HepG2 (cell line): Measurements from ENCODE around the gene PLXNA4. TPM values are rescaled to one million over a fixed set of nuclear protein-coding genes. Genes with fewer than 3 reads are reported as not detected.

Experiments
- ATAC-seq: fragments of 200-7000 bp; cut with Tn5 transposase; 3 replicates; pipeline ENCODE4 v1.9.1; 2020; ENCODE audit warnings: mild to moderate bottlenecking, moderate library complexity
- BruUV-seq: library from RNA; stranded (reverse); fragments of 400-500 nt; replicated peaks from 2 replicates; lab custom pipeline; 2021; lab: Mats Ljungman, UMichigan
- CTCF ChIA-PET: fragments of 300-600 bp; formaldehyde crosslinking; extraction: SDS; loops from one replicate; lab custom pipeline; 2021; ENCODE audit warnings: low total read pairs, inconsistent platforms, low intra/inter-chr PET ratio; lab: Yijun Ruan, JAX
- POLR2A ChIA-PET: fragments of 350-600 bp; sonication (Branson Sonifier 250); formaldehyde crosslinking; loops from one replicate; lab custom pipeline; 2020; ENCODE audit warnings: antibody characterized with exemption, inconsistent platforms; lab: Yijun Ruan, JAX
- DNase-seq: peaks from one replicate; pipeline ENCODE4 v3.0.0-alpha.2; 2015; ENCODE audit warnings: low spot score
- FAIRE-seq: peaks from 3 replicates; lab custom pipeline; 2011; peaks lifted over from hg19 to GRCh38; lab: Jason Lieb, UNC
- H2AFZ ChIP-seq: one replicate; pipeline ENCODE4 v1.6.1; 2011; ENCODE audit warnings: low read length, inconsistent platforms
- H3K27ac ChIP-seq: fragments of 300-600 bp; 3 replicates; pipeline ENCODE4 v1.8.0; 2011; ENCODE audit warnings: mixed run types, mild to moderate bottlenecking, mixed read lengths, low read length, inconsistent platforms; ENCODE audit not compliant: insufficient read depth; ENCODE audit errors: extremely low read length
- H3K27me3 ChIP-seq, 2 experiments: fragments of 200-600 bp in 1 of 2; 2 replicates in 1 of 2; 3 replicates in 1 of 2; pipeline versions ENCODE4 v1.6.0 to v1.8.0; 2011; ENCODE audit warnings: low read length in 2 of 2, mild to moderate bottlenecking in 2 of 2, moderate library complexity in 2 of 2, inconsistent platforms in 1 of 2; ENCODE audit not compliant: insufficient read depth in 2 of 2, control insufficient read depth in 1 of 2
- H3K36me3 ChIP-seq, 2 experiments: fragments of 200-600 bp in 1 of 2; replicated peaks in 1 of 2; 2 replicates in 1 of 2; 3 replicates in 1 of 2; pipeline versions ENCODE4 v1.5.1 to v1.8.0; 2011; ENCODE audit warnings: low read length in 2 of 2, inconsistent platforms in 1 of 2; ENCODE audit not compliant: insufficient read depth in 2 of 2, control insufficient read depth in 1 of 2
- H3K4me1 ChIP-seq: 2 replicates; pipeline ENCODE4 v1.5.1; 2012; ENCODE audit warnings: low read length, inconsistent platforms; ENCODE audit not compliant: insufficient read depth
- H3K4me2 ChIP-seq: 2 replicates; pipeline ENCODE4 v1.6.0; 2011; ENCODE audit warnings: low read depth, low read length, inconsistent platforms
- H3K4me3 ChIP-seq, 3 experiments: fragments of 200-600 bp in 1 of 3; sonication (generic), shearing (Covaris generic) in 1 of 3; replicated peaks in 1 of 3; 2 replicates each; pipeline ENCODE4 v1.5.1; 2011 to 2016; ENCODE audit warnings: low read length in 3 of 3, inconsistent platforms in 2 of 3, low read depth in 2 of 3, mild to moderate bottlenecking in 2 of 3, control low read depth in 1 of 3, mixed read lengths in 1 of 3; ENCODE audit not compliant: insufficient read depth in 1 of 3
- H3K79me2 ChIP-seq: one replicate; pipeline ENCODE4 v1.6.1; 2011; ENCODE audit warnings: low read length, inconsistent platforms; ENCODE audit not compliant: insufficient read depth
- H3K9ac ChIP-seq: 2 replicates; pipeline ENCODE4 v1.6.0; 2011; ENCODE audit warnings: mild to moderate bottlenecking, low read depth, low read length, inconsistent platforms; ENCODE audit not compliant: insufficient read depth
- H3K9me3 ChIP-seq: 2 replicates; pipeline ENCODE4 v1.5.1; 2012; ENCODE audit warnings: mild to moderate bottlenecking, low read length
- H4K20me1 ChIP-seq: 2 replicates; pipeline ENCODE4 v1.6.0; 2011; ENCODE audit warnings: inconsistent platforms, mild to moderate bottlenecking, low read length, moderate library complexity; ENCODE audit not compliant: insufficient read depth
- KLF15 ChIP-seq: sonication (generic); formaldehyde crosslinking; IDR thresholded peaks from 2 replicates; pipeline ENCODE4 v1.8.1; 2023; ENCODE audit warnings: borderline replicate concordance, mild to moderate bottlenecking, inconsistent platforms, missing genetic modification reagents, mixed read lengths
- NRL ChIP-seq: sonication (generic); formaldehyde crosslinking; IDR thresholded peaks from 2 replicates; pipeline ENCODE4 v1.5.0; 2020; ENCODE audit warnings: missing genetic modification reagents, mild to moderate bottlenecking, moderate library complexity, borderline replicate concordance
- ZBTB7A ChIP-seq: sonication (generic); formaldehyde crosslinking; IDR thresholded peaks from 2 replicates; pipeline ENCODE4 v1.8.0; 2022; ENCODE audit warnings: mild to moderate bottlenecking, missing genetic modification reagents
- ZFP1 ChIP-seq: IDR thresholded peaks from 2 replicates; pipeline ENCODE4 v1.6.1; 2016
- WGBS: methylation state at CpG from one replicate; pipeline ENCODE4 v1.1.6; 2017; ENCODE audit warnings: low lambda C conversion rate; 5-methylcytosine and 5-hydroxymethylcytosine counted together
- in situ Hi-C: cut with HindIII; loops from 2 replicates; pipeline ENCODE4 v1.10.0; 2017; ENCODE audit warnings: low pct_unique_long_range_greater_than_20kb; ENCODE audit not compliant: extremely low pct_ligation_motif_present
- intact Hi-C: fragments of 100-400 bp; cut with micrococcal nuclease; formaldehyde crosslinking; loops from one replicate; pipeline ENCODE4 v1.10.0; 2022; ENCODE audit not compliant: unreplicated experiment
- polyA plus RNA-seq, 8 experiments: library from polyadenylated mRNA; depleted of rRNA in 3 of 8; stranded (reverse) in 7 of 8; unstranded in 1 of 8; fragments of >200 nt; fragmentation: Illumina TruSeq in 4 of 8; extraction: Trizol in 4 of 8; gene quantifications; 2 replicates each; pipeline versions ENCODE4 v1.2.1 to v1.2.3, GENCODE V29; 2011 to 2016; ENCODE audit warnings: low read depth in 4 of 8, missing spikeins in 1 of 8, mixed read lengths in 1 of 8; ENCODE audit not compliant: insufficient read depth in 1 of 8
- total RNA-seq, 5 experiments: library from RNA; depleted of rRNA; stranded (reverse); fragments of >200 nt; fragmentation: Illumina TruSeq; extraction: Trizol; gene quantifications; 2 replicates each; pipeline ENCODE4 v1.2.3, GENCODE V29; 2016; ENCODE audit warnings: low read depth in 1 of 5
- TF ChIP-seq, protein P1 (sequence below): IDR thresholded peaks from 2 replicates; pipeline ENCODE4 v1.6.1; 2016; ENCODE audit warnings: low read depth
- TF ChIP-seq, protein P2 (sequence below): sonication (generic); formaldehyde crosslinking; IDR thresholded peaks from one replicate; pipeline ENCODE4 v1.5.1; 2020; ENCODE audit warnings: mild to moderate bottlenecking, missing genetic modification reagents; ENCODE audit errors: not compliant biosample characterization
- TF ChIP-seq, protein P3 (sequence below): sonication (generic); formaldehyde crosslinking; IDR thresholded peaks from 2 replicates; pipeline ENCODE4 v1.4.0; 2020; ENCODE audit warnings: missing genetic modification reagents, borderline replicate concordance
- TF ChIP-seq, protein P4 (sequence below): sonication (generic); formaldehyde crosslinking; IDR thresholded peaks from 2 replicates; pipeline ENCODE4 v1.4.0; 2020; ENCODE audit warnings: mild to moderate bottlenecking, low read depth, missing genetic modification reagents

PLXNA4 gene
- total and polyA plus RNA-seq, 2 of the 13 experiments (the other 11 are each of a cell fraction or from before 2014, with no cell fraction given): 0.01 to 0.04 TPM

DNA sequence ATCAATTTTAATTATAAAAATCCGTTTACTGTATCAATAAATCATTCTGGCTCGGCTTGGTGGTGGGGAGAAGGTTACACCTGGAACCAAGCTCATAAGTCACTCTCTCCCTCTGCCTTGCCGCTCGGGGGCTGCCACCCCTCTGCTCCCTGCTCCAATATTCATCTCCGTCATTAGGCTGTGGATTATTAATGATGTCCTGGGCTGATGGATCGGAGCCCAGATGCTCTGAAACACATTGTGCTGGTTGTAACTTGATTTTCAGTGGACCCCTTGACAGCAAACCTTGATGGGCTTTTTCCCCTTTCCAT lies 314.2 kb downstream of the PLXNA4 start:
- Histone ChIP-seq H2AFZ (no peak overlapping the region), H3K9me3 (no peaks in the 10 kb centered on the region), H3K9ac (no peak overlapping the region), H3K27ac (no peak overlapping the region), H3K4me1 (peaks cover under 1% of the 10 kb centered on the region; the same call in 1 of the 2 replicates), H3K27me3 (peaks cover 0 to 14% of the 10 kb centered on the region in 2 experiments; a peak in 1 of 5 replicates), H3K4me3 (no peak overlapping the region), H4K20me1 (no peaks in the 10 kb centered on the region), H3K36me3 (no peaks in the 10 kb centered on the region), H3K4me2 (no peak overlapping the region), H3K79me2 (no peaks in the 10 kb centered on the region)
- ChIA-PET CTCF (no interaction called here), POLR2A (no interaction called here)
- in situ Hi-C loops (loop anchor here (25.0 kb wide), 1 partner anchor 575 kb away; no protein-coding TSS in a partner anchor), intact Hi-C loops (no loop called here)
- 16% methylated on average over 6 of the region's 6 CpGs for WGBS
- no TSS peak for BruUV-seq
- no peak for ATAC-seq
- FAIRE-seq: no peak
- DNase-seq: no peak
- no peak for TF ChIP-seq NRL (CRISPR knock-in tag)
- no peak for TF ChIP-seq ZBTB7A
- TF ChIP-seq, protein P1, sequence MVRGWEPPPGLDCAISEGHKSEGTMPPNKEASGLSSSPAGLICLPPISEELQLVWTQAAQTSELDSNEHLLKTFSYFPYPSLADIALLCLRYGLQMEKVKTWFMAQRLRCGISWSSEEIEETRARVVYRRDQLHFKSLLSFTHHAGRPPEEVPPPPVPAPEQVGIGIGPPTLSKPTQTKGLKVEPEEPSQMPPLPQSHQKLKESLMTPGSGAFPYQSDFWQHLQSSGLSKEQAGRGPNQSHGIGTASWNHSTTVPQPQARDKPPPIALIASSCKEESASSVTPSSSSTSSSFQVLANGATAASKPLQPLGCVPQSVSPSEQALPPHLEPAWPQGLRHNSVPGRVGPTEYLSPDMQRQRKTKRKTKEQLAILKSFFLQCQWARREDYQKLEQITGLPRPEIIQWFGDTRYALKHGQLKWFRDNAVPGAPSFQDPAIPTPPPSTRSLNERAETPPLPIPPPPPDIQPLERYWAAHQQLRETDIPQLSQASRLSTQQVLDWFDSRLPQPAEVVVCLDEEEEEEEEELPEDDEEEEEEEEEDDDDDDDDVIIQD (CRISPR knock-in tag): no peak
- TF ChIP-seq, protein P2, sequence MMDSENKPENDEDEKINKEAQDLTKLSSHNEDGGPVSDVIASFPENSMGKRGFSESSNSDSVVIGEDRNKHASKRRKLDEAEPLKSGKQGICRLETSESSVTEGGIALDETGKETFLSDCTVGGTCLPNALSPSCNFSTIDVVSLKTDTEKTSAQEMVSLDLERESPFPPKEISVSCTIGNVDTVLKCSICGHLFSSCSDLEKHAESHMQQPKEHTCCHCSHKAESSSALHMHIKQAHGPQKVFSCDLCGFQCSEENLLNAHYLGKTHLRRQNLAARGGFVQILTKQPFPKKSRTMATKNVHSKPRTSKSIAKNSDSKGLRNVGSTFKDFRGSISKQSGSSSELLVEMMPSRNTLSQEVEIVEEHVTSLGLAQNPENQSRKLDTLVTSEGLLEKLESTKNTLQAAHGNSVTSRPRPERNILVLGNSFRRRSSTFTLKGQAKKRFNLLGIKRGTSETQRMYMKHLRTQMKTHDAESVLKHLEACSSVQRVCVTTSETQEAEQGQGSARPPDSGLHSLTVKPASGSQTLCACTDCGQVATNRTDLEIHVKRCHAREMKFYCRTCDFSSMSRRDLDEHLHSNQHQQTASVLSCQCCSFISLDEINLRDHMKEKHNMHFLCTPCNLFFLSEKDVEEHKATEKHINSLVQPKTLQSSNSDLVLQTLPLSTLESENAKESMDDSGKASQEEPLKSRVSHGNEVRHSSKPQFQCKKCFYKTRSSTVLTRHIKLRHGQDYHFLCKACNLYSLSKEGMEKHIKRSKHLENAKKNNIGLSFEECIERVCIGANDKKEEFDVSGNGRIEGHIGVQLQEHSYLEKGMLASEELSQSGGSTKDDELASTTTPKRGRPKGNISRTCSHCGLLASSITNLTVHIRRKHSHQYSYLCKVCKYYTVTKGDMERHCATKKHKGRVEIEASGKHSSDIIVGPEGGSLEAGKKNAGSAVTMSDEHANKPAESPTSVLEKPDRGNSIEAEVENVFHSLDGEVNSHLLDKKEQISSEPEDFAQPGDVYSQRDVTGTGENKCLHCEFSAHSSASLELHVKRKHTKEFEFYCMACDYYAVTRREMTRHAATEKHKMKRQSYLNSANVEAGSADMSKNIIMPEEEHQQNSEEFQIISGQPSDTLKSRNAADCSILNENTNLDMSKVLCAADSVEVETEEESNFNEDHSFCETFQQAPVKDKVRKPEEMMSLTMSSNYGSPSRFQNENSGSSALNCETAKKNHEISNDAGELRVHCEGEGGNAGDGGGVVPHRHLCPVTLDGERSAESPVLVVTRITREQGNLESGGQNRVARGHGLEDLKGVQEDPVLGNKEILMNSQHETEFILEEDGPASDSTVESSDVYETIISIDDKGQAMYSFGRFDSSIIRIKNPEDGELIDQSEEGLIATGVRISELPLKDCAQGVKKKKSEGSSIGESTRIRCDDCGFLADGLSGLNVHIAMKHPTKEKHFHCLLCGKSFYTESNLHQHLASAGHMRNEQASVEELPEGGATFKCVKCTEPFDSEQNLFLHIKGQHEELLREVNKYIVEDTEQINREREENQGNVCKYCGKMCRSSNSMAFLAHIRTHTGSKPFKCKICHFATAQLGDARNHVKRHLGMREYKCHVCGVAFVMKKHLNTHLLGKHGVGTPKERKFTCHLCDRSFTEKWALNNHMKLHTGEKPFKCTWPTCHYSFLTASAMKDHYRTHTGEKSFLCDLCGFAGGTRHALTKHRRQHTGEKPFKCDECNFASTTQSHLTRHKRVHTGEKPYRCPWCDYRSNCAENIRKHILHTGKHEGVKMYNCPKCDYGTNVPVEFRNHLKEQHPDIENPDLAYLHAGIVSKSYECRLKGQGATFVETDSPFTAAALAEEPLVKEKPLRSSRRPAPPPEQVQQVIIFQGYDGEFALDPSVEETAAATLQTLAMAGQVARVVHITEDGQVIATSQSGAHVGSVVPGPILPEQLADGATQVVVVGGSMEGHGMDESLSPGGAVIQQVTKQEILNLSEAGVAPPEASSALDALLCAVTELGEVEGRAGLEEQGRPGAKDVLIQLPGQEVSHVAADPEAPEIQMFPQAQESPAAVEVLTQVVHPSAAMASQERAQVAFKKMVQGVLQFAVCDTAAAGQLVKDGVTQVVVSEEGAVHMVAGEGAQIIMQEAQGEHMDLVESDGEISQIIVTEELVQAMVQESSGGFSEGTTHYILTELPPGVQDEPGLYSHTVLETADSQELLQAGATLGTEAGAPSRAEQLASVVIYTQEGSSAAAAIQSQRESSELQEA (CRISPR knock-in tag): no peak
- no peak for TF ChIP-seq ZFP1 (CRISPR knock-in tag)
- TF ChIP-seq KLF15 (CRISPR knock-in tag): no peak
- TF ChIP-seq, protein P3, sequence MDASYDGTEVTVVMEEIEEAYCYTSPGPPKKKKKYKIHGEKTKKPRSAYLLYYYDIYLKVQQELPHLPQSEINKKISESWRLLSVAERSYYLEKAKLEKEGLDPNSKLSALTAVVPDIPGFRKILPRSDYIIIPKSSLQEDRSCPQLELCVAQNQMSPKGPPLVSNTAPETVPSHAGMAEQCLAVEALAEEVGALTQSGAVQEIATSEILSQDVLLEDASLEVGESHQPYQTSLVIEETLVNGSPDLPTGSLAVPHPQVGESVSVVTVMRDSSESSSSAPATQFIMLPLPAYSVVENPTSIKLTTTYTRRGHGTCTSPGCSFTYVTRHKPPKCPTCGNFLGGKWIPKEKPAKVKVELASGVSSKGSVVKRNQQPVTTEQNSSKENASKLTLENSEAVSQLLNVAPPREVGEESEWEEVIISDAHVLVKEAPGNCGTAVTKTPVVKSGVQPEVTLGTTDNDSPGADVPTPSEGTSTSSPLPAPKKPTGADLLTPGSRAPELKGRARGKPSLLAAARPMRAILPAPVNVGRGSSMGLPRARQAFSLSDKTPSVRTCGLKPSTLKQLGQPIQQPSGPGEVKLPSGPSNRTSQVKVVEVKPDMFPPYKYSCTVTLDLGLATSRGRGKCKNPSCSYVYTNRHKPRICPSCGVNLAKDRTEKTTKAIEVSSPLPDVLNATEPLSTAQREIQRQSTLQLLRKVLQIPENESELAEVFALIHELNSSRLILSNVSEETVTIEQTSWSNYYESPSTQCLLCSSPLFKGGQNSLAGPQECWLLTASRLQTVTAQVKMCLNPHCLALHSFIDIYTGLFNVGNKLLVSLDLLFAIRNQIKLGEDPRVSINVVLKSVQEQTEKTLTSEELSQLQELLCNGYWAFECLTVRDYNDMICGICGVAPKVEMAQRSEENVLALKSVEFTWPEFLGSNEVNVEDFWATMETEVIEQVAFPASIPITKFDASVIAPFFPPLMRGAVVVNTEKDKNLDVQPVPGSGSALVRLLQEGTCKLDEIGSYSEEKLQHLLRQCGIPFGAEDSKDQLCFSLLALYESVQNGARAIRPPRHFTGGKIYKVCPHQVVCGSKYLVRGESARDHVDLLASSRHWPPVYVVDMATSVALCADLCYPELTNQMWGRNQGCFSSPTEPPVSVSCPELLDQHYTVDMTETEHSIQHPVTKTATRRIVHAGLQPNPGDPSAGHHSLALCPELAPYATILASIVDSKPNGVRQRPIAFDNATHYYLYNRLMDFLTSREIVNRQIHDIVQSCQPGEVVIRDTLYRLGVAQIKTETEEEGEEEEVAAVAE (CRISPR knock-in tag): no peak
- TF ChIP-seq, protein P4, sequence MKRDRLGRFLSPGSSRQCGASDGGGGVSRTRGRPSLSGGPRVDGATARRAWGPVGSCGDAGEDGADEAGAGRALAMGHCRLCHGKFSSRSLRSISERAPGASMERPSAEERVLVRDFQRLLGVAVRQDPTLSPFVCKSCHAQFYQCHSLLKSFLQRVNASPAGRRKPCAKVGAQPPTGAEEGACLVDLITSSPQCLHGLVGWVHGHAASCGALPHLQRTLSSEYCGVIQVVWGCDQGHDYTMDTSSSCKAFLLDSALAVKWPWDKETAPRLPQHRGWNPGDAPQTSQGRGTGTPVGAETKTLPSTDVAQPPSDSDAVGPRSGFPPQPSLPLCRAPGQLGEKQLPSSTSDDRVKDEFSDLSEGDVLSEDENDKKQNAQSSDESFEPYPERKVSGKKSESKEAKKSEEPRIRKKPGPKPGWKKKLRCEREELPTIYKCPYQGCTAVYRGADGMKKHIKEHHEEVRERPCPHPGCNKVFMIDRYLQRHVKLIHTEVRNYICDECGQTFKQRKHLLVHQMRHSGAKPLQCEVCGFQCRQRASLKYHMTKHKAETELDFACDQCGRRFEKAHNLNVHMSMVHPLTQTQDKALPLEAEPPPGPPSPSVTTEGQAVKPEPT (CRISPR knock-in tag): no peak
